ENCODE data around the gene DIAPH1.

GRCh38 chr5:141635646-141636045 is 16.8 kb upstream of the DIAPH1 start:
- TF ChIP-seq CTCF (IDR thresholded peaks at IDR 0.05; ENCODE audit: low read depth, low read length, poor library complexity, severe bottlenecking) (no peak), EZH2phosphoT487 (IDR thresholded peaks at IDR 0.05; ENCODE audit: borderline replicate concordance, low read length) (no peak)

Measured in DOHH2 (cell line).